ENCODE measurements around the gene LZTS2. TPM values are rescaled to one million over a fixed set of nuclear protein-coding genes. Genes with fewer than 3 reads are reported as not detected.

LZTS2 gene
- total RNA-seq, 1 experiment from 2014 or later, result 69.1 TPM

DNA sequence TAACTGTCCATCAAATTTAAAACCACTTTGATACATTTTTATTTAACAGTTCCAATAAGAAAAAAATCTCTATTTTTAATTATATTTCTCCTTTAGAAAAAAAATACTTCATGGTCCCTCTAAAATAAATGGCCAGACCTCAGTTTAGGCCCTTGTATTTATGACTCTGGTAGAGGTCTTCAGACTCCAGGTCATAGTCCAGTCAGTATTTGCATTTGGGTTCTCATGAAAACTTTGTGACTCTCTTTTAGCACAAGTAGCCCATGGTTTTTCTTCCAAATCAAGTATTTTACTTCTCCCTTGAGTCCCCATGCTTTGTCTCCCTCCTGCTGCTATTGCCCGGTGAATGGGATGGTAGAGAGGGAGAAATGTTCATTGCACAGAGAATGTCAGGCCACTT is 35.8 kb upstream of the LZTS2 start:
- Histone ChIP-seq H3K4me1 (ENCODE audit: insufficient read depth, low read length) (no peaks in the 10 kb centered on the region), H3K27me3 (ENCODE audit: insufficient read depth, low read length) (no peaks in the 10 kb centered on the region), H2BK5ac (ENCODE audit: insufficient read length, low read length) (no peak overlapping the region), H4K20me1 (ENCODE audit: control insufficient read depth, insufficient read depth, insufficient read length) (no peaks in the 10 kb centered on the region), H2AFZ (ENCODE audit: low read length) (no peak overlapping the region), H3K4ac (ENCODE audit: low read depth, low read length) (no peak overlapping the region), H3K4me2 (ENCODE audit: insufficient read depth, insufficient read length, low read length) (no peak overlapping the region), H4K5ac (ENCODE audit: insufficient read length, low read depth, low read length) (no peak overlapping the region), H3K23ac (ENCODE audit: insufficient read length, low read depth, low read length) (no peak overlapping the region), H4K91ac (ENCODE audit: insufficient read length, low read depth, low read length) (no peak overlapping the region), H2BK120ac (ENCODE audit: low read depth, low read length, poor library complexity, severe bottlenecking) (no peak overlapping the region), H3K79me2 (ENCODE audit: insufficient read depth, low read length) (no peaks in the 10 kb centered on the region), H3K79me1 (ENCODE audit: insufficient read depth, low read depth, low read length, poor library complexity, severe bottlenecking) (no peaks in the 10 kb centered on the region), H2BK20ac (ENCODE audit: low read depth, low read length, poor library complexity, severe bottlenecking) (no peak overlapping the region), H3K23me2 (ENCODE audit: insufficient read length, low read depth, low read length, poor library complexity, severe bottlenecking) (peaks cover under 1% of the 10 kb centered on the region), H3K9ac (ENCODE audit: extremely low read depth, insufficient read length, low read length) (no peak overlapping the region), H3K18ac (ENCODE audit: insufficient read length, low read depth, low read length) (no peak overlapping the region), H2AK5ac (ENCODE audit: insufficient read length, low read length) (no peak overlapping the region), H2BK15ac (ENCODE audit: low read depth, low read length) (no peak overlapping the region), H4K8ac (replicated peaks; ENCODE audit: insufficient read length, low read depth, low read length) (no peak overlapping the region), H3K56ac (ENCODE audit: insufficient read length, low read depth, low read length) (no peak overlapping the region), H3K9me3 (ENCODE audit: control insufficient read depth, low read depth, low read length) (no peaks in the 10 kb centered on the region), H3K27ac (ENCODE audit: insufficient read length, low read depth, low read length) (no peak overlapping the region), H3T11ph (ENCODE audit: low read length) (no peak overlapping the region), H3K14ac (ENCODE audit: insufficient read depth, low read length) (no peak overlapping the region), H2BK12ac (ENCODE audit: insufficient read length, low read depth, low read length) (no peak overlapping the region)
- DNase-seq, result no peak
- peaks cover 6% of the 10 kb centered on the region in 2 experiments for H3K4me1 Mint-ChIP-seq
- peaks cover 6% of the 10 kb centered on the region for H3K27me3 Mint-ChIP-seq (ENCODE audit: low read depth)
- no peak overlapping the region for H3K4me3 Mint-ChIP-seq
- H3K36me3 Mint-ChIP-seq (ENCODE audit: insufficient read depth in 1 of 3, low read depth in 3 of 3), result peaks cover 0 to 23% (median 23%) of the 10 kb centered on the region in 3 experiments; a peak in 5 of 7 replicates
- WGBS (ENCODE audit: extremely low coverage, insufficient read length, low lambda C conversion rate), result no CpG with 5 or more reads among the region's 1 CpG
- no peak for TF ChIP-seq CTCF (conservative IDR thresholded peaks at IDR 0.05)
- no peaks in the 10 kb centered on the region; a peak in 1 of 5 replicates for H3K9me3 Mint-ChIP-seq
- no peak overlapping the region for H3K27ac Mint-ChIP-seq
